NCI-H526 (cell line): Measurements from ENCODE around the gene SERGEF.
"Not testable (repeated sequence)": the region's sequence is repeated elsewhere in the genome, so short reads cannot be mapped to it uniquely, and the experiment has no call there.

Source experiments
- DNase-seq, 2 experiments: peaks; one replicate each; lab custom pipeline; 2025; lab: John Stamatoyannopoulos, UW

Gene SERGEF

DNA sequence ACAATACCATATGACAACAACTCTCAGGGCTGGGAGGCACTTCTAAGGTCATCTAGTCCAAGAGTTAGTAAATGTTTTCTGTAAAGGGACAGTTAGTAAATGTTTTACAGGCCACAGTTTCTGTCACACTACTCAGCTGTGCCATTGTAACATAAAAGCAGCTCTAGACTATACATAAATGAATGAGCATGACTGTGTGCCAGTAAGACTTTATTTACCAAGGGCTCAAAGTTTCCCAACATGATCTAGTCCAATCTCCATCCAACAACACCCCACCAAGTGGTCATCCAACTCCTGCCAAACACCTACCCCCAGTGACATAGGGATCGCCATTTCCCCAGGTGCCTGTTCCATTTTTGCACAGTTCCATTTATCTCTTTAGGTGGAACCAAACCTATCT lies 12.1 kb downstream of the SERGEF start:
- DNase-seq: no peak

DNA sequence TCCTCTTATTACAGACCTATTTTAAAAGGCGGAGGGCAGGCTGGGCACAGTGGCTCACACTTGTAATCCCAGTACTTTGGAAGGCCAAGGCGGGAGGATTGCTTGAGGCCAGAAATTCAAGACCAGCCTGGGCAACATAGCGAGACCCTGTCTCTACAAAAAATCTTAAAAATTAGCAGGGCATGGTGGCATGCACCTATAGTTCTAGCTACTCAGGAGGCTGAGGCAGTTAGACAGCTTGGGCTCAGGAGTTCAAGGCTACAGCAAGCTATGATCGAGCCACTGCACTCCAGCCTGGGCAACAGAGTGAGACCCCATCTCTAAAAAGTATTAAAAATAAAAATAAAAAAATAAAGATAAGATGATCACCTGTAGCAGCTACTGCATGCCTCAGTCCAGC lies 12.7 kb downstream of the SERGEF start:
- not testable (repeated sequence) for DNase-seq

GRCh38 chr11:17992916-17993315 lies 19.9 kb downstream of the SERGEF start:
- no peak for DNase-seq

DNA sequence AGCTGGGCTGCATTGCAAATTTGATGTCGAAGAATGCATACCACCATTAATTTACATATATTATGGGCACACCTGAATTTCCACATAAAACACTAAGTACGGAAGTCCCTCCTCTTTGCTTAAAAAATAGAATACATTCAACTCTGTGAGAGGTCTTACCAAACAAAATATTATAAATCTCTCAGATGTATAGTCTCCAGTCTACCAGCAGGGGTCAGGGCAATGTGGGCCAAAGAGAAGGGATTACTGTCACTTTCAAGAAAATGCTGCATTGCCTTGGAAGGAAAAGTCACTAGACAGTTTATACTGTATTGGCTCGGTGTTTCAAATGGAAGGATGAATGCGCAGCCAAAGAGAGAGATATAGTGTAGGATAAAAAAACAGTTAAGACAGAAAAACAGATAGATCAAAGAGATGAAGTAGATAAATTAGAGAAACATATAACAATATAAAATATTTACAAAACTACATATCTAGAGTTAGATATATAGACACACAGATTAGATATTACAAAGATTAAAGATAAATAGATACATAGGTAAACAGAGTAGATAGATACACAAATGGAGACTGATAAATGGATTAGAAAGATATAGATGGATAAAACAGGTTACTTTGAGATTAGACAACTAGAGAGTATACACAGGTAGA lies 20.9 kb downstream of the SERGEF start:
- DNase-seq: peak; percentile 50 to 79

GRCh38 chr11:17989306-17989705 lies 23.5 kb downstream of the SERGEF start:
- no peak for DNase-seq

- peak; percentile 58 to 80 for DNase-seq
Measured at GRCh38 chr11:17988465-17988864, 24.4 kb downstream of the SERGEF start.

GRCh38 chr11:17987826-17988225 lies 25.0 kb downstream of the SERGEF start:
- DNase-seq: no peak

DNA sequence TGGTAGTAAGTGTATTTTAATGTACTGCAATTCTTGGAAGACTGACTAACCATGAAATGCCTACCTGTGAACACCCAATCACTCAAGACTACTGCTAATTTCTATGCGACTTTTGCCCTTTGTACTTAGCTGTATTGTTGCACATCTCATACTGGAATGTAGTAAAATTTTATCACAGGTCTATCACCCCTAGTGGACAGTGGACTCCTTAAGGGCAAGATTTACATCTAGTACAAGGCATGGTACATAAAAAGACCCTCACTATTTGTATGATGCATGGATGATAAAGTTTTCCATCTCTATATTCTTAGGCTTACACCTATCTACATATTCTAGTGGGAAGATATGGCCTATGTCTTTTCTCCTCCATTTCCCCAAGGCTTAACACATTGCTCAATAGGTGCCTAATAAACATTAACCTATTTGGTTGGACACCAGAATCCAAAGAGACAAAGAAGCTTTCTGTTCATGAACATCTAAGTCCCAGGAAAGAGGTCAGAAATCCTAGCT lies 26.1 kb downstream of the SERGEF start:
- DNase-seq: no peak

DNA sequence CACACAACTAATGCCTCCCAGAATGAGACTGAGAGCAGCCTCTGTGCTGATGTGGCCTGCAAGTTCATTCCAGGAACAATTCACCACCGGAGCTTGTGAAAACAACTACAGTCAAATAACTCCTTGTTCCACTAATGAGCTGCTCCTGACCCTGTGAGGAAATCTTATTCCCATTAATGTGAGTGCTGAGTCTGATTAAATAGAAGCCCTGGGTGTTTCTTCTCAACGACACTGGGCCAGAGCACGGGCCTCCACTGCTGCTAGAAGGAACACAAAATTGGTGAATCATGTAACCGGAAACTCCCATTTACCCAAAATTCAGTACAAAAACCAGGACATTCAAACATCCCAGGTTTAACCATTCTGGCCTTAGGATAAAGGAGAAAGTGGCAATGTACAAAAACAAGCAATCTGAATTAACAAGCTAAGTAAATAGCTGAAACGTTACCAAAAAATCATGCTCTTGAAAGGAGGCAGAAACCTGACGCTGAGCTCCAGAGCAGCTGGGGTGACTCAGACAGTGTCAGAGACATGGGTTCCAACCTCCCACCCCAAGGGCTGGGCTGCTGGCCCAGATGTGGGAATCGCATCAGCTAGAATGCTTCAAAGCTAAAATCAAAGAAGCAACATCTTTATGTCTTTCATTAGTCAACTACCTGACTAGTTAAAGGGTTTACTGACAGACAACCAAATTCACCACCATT lies 26.7 kb downstream of the SERGEF start:
- DNase-seq: no peak

DNA sequence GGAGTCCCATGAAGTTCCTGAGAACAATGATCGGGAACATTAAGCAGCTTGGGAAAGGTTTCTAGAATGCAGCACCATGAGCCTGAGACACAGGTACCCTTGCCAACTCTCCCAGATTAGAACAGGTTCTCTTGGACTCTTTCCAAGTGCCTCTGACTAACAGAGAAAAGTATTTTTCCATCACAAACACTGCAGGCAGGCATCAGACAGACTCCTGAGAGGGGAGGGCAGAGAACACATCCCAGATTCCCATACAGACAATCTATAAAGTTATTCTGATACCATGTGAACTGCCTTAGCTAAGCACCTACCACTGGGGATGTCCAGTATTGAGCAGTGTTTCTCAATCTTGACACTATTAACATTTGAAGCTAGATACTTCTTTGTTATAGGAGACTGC lies 27.3 kb downstream of the SERGEF start:
- no peak for DNase-seq

- no peak for DNase-seq
Measured at GRCh38 chr11:17983569-17983968, 29.3 kb downstream of the SERGEF start.

- peak in 1 of 2 experiments; percentile 73 for DNase-seq
Measured at GRCh38 chr11:17979770-17980371, 33.0 kb downstream of the SERGEF start.

- peak; percentile 37 to 79 for DNase-seq
Measured at GRCh38 chr11:17978553-17979287, 34.1 kb downstream of the SERGEF start.

DNA sequence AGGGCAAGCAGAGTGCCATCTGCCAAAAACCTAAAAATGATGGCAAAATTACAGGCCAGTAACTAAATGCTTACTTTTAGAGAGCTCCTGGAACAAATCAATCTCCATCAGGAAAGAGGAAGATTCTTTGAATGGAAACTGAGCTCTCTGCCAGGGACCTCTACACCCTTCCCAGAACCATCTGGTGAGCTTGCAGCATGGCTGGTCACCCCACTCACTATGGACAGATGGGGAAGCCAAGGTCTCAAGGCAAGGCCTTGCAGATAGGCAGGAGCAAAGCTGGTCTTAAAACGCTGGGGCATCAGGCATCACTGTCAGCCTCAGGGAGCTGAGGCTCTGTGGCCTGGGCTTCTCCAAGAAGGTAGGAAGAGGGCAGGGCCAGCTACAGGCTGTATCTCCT lies 36.2 kb downstream of the SERGEF start:
- DNase-seq: no peak

GRCh38 chr11:17974246-17974645 lies 38.6 kb downstream of the SERGEF start:
- no peak for DNase-seq

DNA sequence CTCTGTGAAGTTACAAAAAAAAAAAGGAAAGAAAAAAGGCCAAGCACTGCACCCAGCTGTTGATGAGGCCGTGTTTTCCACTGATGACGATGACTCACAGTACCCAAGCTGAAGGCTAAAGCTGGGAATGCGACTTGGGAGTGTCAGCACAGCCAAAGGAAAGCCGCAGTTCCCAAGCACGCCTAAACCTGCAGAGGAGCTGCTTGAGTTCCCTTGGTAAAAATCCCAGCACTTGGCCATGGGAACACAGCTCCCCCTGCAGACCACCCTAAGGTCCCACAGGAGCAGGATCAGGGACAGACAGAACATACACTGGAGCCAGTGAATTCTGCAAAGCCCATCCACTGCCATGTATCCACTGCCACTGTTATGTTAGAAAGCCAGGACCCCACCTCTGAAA lies 39.9 kb downstream of the SERGEF start:
- DNase-seq: peak; percentile 63 to 76

DNA sequence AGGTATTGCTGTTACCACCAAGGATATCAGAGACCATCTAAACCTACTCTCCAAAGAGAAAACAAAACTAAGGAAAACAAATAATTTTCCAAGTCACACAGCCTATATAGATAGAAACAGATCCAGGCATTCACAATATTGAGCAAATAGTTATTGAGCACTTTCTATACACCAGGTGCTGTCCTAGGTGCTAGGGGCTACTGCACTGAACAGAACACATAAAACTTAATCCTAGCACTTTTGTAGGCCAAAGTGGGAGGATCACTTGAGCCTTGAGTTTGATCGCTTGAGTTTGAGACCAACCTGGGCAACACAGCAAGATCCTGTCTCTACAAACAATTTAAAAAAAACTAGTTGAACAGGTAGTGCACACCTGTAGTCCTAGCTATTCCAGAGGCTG lies 44.6 kb downstream of the SERGEF start:
- DNase-seq: no peak

GRCh38 chr11:17967661-17968060 lies 45.2 kb downstream of the SERGEF start:
- no peak for DNase-seq

DNA sequence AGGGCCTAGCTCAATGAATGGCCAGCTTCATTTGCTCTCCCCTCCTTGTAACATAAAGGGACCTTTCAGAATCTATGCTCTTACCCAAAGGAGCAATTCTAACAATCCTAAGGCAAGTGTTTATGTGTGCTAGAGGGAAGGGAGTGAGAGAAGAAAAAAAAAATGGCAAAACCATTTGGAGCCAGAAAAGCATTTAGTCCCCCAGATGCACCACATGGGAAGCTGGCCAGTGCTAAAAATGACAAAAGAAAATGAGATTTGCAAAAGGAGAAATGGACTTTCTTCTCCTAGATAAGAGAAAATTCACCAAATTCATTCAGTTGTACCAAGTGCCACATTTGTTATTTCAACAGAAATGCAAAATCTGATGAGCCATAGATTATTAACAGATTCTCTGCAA lies 52.8 kb downstream of the SERGEF start:
- DNase-seq: no peak

- DNase-seq: no peak
Measured at GRCh38 chr11:17958446-17958845, 54.4 kb downstream of the SERGEF start.

DNA sequence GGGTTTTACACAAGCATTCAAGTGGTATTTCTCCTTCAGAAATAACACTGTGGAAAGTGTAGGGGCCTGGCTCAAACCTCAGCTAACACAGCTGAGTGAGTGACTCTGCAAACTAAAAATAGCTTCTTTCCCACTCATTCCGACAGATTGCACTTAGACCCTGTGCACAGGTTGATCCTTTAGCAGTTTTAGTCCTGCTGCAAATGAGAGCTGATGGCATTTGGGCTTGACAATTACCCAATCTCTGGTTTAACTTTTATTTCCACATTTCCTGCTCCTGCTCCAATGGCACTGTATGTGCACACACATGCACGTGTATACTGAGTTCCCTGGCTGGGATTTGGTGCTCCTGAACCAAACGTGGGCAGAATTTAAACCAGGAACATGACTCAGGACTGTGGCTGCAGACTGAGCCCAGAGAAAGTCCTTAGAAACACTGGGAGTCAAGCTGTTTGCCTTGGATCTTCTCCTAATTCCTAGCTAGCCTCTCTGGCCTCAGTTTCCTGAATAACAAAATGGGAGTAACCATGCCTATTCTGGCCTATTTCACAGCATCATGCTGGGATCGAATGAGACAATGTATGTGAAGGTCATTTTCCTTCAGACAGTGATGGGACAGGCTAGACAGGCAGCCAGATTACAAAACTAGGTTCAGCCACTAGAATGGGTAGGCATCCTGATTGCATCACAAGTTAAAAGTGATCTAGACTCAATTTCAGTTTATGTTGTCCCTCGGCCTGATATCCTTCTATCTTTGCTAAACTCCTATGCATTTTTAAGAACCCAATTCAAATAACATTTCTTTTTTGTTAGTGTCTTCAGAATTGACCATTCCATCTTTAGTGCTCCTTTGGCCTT lies 58.2 kb downstream of the SERGEF start:
- DNase-seq: no peak

DNA sequence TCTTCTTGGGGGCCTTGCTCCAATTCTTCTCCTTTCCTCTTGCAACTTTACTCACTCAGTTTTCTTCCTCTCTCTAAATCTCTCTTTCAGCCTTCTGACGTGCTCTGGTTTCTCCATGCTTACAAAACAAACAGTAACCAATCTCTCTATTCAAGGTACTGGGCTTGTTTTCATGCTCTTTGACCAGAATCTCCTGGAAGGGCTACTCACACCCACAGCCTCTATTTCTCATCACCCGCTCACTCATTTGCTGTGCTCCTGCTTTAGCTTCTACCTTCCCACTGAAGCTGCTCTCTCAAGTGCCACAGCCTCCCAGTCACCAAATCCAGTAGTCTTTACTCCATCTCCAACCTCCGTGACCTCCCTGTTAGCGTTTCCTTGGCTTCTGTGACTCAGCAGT lies 60.4 kb downstream of the SERGEF start:
- DNase-seq: no peak
